ENCODE data around the gene SERPINH1. TPM values are rescaled to one million over a fixed set of nuclear protein-coding genes. Genes with fewer than 3 reads are reported as not detected.

The SERPINH1 gene
- total RNA-seq, 1 donor from 2014 or later, result 875 TPM

- no peak for DNase-seq (ENCODE audit: extremely low read depth, low read depth, low spot score)
Measured at GRCh38 chr11:75554258-75555022, 7.6 kb upstream of the SERPINH1 start.

- DNase-seq (ENCODE audit: extremely low read depth, low read depth, low spot score), result no peak
Measured at GRCh38 chr11:75555079-75555811, 6.8 kb upstream of the SERPINH1 start.

- DNase-seq (ENCODE audit: extremely low read depth, low read depth, low spot score), result no peak
Measured at GRCh38 chr11:75556275-75556674, 5.8 kb upstream of the SERPINH1 start.

GRCh38 chr11:75557666-75558494 is 4.2 kb upstream of the SERPINH1 start:
- no peak for DNase-seq (ENCODE audit: extremely low read depth, low read depth, low spot score)

- no peak for DNase-seq (ENCODE audit: extremely low read depth, low read depth, low spot score)
Measured at GRCh38 chr11:75558939-75559843, 2.9 kb upstream of the SERPINH1 start.

- DNase-seq (ENCODE audit: extremely low read depth, low read depth, low spot score), result no peak
Measured at GRCh38 chr11:75560644-75561043, 1.4 kb upstream of the SERPINH1 start.

GRCh38 chr11:75561426-75562047 is 516 bp upstream of the SERPINH1 start:
- no peak for DNase-seq (ENCODE audit: extremely low read depth, low read depth, low spot score)

GRCh38 chr11:75562836-75563484 is 907 bp downstream of the SERPINH1 start:
- DNase-seq (ENCODE audit: extremely low read depth, low read depth, low spot score), result no peak

- no peak for DNase-seq (ENCODE audit: extremely low read depth, low read depth, low spot score)
Measured at GRCh38 chr11:75563501-75563977, 1.5 kb downstream of the SERPINH1 start.

- no peak for DNase-seq (ENCODE audit: extremely low read depth, low read depth, low spot score)
Measured at GRCh38 chr11:75563978-75564552, 2.0 kb downstream of the SERPINH1 start.

GRCh38 chr11:75565221-75565814 is 3.3 kb downstream of the SERPINH1 start:
- no peak for DNase-seq (ENCODE audit: extremely low read depth, low read depth, low spot score)

GRCh38 chr11:75565916-75566762 is 4.1 kb downstream of the SERPINH1 start:
- DNase-seq (ENCODE audit: extremely low read depth, low read depth, low spot score), result no peak

GRCh38 chr11:75566763-75567279 is 4.8 kb downstream of the SERPINH1 start:
- DNase-seq (ENCODE audit: extremely low read depth, low read depth, low spot score), result no peak

- no peak for DNase-seq (ENCODE audit: extremely low read depth, low read depth, low spot score)
Measured at GRCh38 chr11:75567971-75568370, 5.9 kb downstream of the SERPINH1 start.

GRCh38 chr11:75568616-75569219 is 6.7 kb downstream of the SERPINH1 start:
- no peak for DNase-seq (ENCODE audit: extremely low read depth, low read depth, low spot score)

GRCh38 chr11:75570559-75571139 is 8.6 kb downstream of the SERPINH1 start:
- DNase-seq (ENCODE audit: extremely low read depth, low read depth, low spot score), result no peak
